Loucy (cell line): ENCODE data around the gene COL6A1.

Experiments used
- H2AFZ ChIP-seq: fragments of 200-600 bp; sonication (generic); 2 replicates; pipeline ENCODE4 v1.6.0; 2016; ENCODE audit warnings: antibody characterized with exemption, mild to moderate bottlenecking, low read length, moderate library complexity
- H3F3A ChIP-seq: fragments of 200-600 bp; 2 replicates; pipeline ENCODE4 v1.6.0; 2016; ENCODE audit warnings: antibody characterized with exemption, low read depth, mild to moderate bottlenecking
- H3K27me3 ChIP-seq: fragments of 200-600 bp; sonication (generic); 2 replicates; pipeline ENCODE4 v1.6.1; 2014; ENCODE audit warnings: low read length, mild to moderate bottlenecking; ENCODE audit not compliant: insufficient read depth, poor library complexity, severe bottlenecking
- H3K36me3 ChIP-seq: fragments of 200-600 bp; sonication (generic); 2 replicates; pipeline ENCODE4 v1.6.1; 2016; ENCODE audit warnings: low read length; ENCODE audit not compliant: insufficient read depth
- H3K4me1 ChIP-seq: fragments of 200-600 bp; sonication (generic); 2 replicates; pipeline ENCODE4 v1.5.1; 2014; ENCODE audit warnings: low read length, mild to moderate bottlenecking; ENCODE audit not compliant: insufficient read depth, poor library complexity, severe bottlenecking
- H3K4me2 ChIP-seq: fragments of 200-600 bp; sonication (generic); 2 replicates; pipeline ENCODE4 v1.6.0; 2014; ENCODE audit warnings: antibody characterized with exemption, low read length, low read depth, mild to moderate bottlenecking; ENCODE audit not compliant: poor library complexity, severe bottlenecking
- H3K4me3 ChIP-seq: fragments of 200-600 bp; sonication (generic); 2 replicates; pipeline ENCODE4 v1.5.1; 2014; ENCODE audit warnings: low read length, mild to moderate bottlenecking, mixed read lengths; ENCODE audit not compliant: poor library complexity, severe bottlenecking
- H3K79me2 ChIP-seq: fragments of 200-600 bp; sonication (generic); 2 replicates; pipeline ENCODE4 v1.6.1; 2014; ENCODE audit warnings: low read length; ENCODE audit not compliant: insufficient read depth
- H3K9ac ChIP-seq: fragments of 200-600 bp; sonication (generic); 2 replicates; pipeline ENCODE4 v1.6.0; 2014; ENCODE audit warnings: mild to moderate bottlenecking, low read depth, low read length, moderate library complexity; ENCODE audit not compliant: poor library complexity, severe bottlenecking
- H3K9me2 ChIP-seq: fragments of 200-600 bp; sonication (generic); replicated peaks from 2 replicates; pipeline ENCODE4 v1.6.1; 2016; ENCODE audit warnings: low read depth, low read length, mixed read lengths
- H3K9me3 ChIP-seq: fragments of 200-600 bp; sonication (generic); 2 replicates; pipeline ENCODE4 v1.6.1; 2014; ENCODE audit warnings: mild to moderate bottlenecking, antibody characterized with exemption, low read length, low read depth; ENCODE audit not compliant: insufficient read depth
- H4K20me1 ChIP-seq: fragments of 200-600 bp; sonication (generic); 2 replicates; pipeline ENCODE4 v1.6.0; 2014; ENCODE audit warnings: antibody characterized with exemption, low read length, mild to moderate bottlenecking; ENCODE audit not compliant: insufficient read depth, poor library complexity, severe bottlenecking
- EZH2phosphoT487 ChIP-seq: fragments of 200-600 bp; IDR thresholded peaks from 2 replicates; pipeline ENCODE4 v1.6.1; 2018; ENCODE audit warnings: antibody characterized with exemption, mild to moderate bottlenecking, moderate library complexity, borderline replicate concordance
- TF ChIP-seq, protein P1 (sequence below): fragments of 200-600 bp; sonication (generic); conservative IDR thresholded peaks from 2 replicates; pipeline ENCODE4 v1.5.1; 2014; ENCODE audit warnings: mild to moderate bottlenecking, antibody characterized with exemption, low read length

Gene COL6A1

DNA sequence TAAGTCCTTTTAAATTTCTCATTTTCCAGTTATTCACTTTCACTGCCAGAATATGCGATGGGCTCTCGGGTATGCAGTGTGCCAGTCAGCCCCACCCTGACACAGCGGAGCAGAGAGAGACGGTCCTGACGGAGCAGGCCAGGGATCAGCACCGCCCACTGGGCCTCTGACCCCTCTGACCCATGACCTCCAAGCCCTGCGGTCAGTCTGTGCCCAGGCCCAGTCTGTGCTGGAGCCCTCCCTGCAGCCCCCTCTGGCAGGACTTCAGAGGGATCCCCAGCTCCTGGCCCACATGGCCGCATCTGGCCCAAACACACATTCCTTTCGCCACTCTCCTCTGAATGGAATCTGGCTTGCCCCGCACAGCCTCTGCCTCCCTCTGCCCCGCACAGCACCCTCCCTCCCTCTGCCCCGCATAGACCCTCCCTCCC, 72.9 kb downstream of the COL6A1 start:
- peaks cover 15% of the 10 kb centered on the region for H3K4me1 ChIP-seq
- H3K9me3 ChIP-seq, result peaks cover 1% of the 10 kb centered on the region; the same call in 1 of the 2 replicates
- no peaks in the 10 kb centered on the region for H3K27me3 ChIP-seq
- no peak overlapping the region for H3K4me3 ChIP-seq
- no peak overlapping the region for H3K4me2 ChIP-seq
- H2AFZ ChIP-seq, result no peak overlapping the region
- no peak overlapping the region for H3K9ac ChIP-seq
- H3K79me2 ChIP-seq, result no peaks in the 10 kb centered on the region
- no peaks in the 10 kb centered on the region for H3F3A ChIP-seq
- no peaks in the 10 kb centered on the region for H4K20me1 ChIP-seq
- no peaks in the 10 kb centered on the region for H3K9me2 ChIP-seq
- TF ChIP-seq, protein P1, sequence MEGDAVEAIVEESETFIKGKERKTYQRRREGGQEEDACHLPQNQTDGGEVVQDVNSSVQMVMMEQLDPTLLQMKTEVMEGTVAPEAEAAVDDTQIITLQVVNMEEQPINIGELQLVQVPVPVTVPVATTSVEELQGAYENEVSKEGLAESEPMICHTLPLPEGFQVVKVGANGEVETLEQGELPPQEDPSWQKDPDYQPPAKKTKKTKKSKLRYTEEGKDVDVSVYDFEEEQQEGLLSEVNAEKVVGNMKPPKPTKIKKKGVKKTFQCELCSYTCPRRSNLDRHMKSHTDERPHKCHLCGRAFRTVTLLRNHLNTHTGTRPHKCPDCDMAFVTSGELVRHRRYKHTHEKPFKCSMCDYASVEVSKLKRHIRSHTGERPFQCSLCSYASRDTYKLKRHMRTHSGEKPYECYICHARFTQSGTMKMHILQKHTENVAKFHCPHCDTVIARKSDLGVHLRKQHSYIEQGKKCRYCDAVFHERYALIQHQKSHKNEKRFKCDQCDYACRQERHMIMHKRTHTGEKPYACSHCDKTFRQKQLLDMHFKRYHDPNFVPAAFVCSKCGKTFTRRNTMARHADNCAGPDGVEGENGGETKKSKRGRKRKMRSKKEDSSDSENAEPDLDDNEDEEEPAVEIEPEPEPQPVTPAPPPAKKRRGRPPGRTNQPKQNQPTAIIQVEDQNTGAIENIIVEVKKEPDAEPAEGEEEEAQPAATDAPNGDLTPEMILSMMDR, result no peak
- no peak for TF ChIP-seq EZH2phosphoT487
- H3K36me3 ChIP-seq, result no peaks in the 10 kb centered on the region
